Measurements from ENCODE around the gene PFDN5.
A peak's percentile ranks its signal among the peaks of the same experiment; 100 is the strongest.
"Not testable (repeated sequence)": the region's sequence is repeated elsewhere in the genome, so short reads cannot be mapped to it uniquely, and the experiment has no call there.

The PFDN5 gene

DNA sequence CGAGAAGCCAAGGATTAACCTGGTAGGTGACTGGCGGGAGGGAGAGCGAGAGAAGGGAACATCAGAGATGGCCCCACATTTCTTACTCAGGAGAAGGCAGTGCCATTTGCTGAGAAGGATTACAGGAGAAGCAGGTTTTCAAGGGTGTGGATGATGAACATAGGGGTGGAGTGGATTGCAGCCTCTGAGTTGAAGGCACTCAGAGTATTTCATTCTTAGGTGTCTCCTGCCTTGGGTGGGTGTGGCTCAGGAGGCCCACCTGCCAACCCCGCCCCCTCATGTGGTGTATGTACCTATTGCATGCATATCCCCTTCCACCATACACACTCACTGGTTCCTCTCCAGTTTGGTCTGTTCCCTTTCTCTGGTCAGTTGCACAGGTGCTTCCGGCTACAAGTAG is 20.9 kb upstream of the PFDN5 start:
- H3K4me1 Mint-ChIP-seq = peaks cover 13% of the 10 kb centered on the region
- H3K27me3 Mint-ChIP-seq = no peaks in the 10 kb centered on the region
- no peak overlapping the region for H3K27ac Mint-ChIP-seq
- H3K36me3 Mint-ChIP-seq = peaks cover 21% of the 10 kb centered on the region
- H3K4me3 Mint-ChIP-seq = no peak overlapping the region
- no peaks in the 10 kb centered on the region for H3K9me3 Mint-ChIP-seq
- ATAC-seq = no peak

DNA sequence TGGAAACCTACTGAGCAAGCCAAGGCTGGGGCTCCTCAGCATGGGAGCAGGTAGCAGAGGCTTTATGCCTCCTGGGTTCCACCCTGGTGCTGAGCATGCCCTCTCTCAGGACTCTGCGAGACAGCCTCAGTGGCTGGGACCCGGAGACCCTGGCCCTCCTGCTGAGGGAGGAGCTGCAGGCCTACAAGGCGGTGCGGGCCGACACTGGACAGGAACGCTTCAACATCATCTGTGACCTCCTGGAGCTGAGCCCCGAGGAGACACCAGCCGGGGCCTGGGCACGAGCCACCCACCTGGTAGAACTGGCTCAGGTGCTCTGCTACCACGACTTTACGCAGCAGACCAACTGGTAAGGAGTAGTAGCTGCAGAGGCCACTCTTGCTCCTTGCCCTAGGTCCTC is 18.8 kb upstream of the PFDN5 start:
- H3K36me3 Mint-ChIP-seq = peaks cover 23% of the 10 kb centered on the region
- H3K27me3 Mint-ChIP-seq = no peaks in the 10 kb centered on the region
- no peak for ATAC-seq
- no peaks in the 10 kb centered on the region for H3K9me3 Mint-ChIP-seq
- no peak overlapping the region for H3K4me3 Mint-ChIP-seq
- H3K27ac Mint-ChIP-seq = no peak overlapping the region
- no peaks in the 10 kb centered on the region for H3K4me1 Mint-ChIP-seq

DNA sequence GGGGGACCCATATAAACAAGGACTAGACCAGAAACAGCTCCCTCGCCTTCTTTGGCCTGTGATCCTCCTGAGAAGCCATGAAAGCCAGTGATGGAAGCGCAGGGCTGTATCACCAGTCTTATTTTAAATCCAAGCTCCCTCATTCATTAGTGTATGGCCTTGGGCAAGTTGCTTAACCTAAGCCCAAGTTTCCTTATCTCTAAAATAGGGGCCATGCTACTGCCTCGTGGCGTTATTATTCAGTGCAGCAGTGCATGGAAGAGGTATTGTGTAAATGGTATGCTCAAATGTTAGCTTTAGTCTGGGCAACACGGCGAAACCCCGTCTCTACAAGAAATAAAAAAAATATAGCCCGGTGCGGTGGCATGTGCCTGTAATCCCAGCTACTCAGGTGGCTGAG is 17.4 kb upstream of the PFDN5 start:
- H3K27me3 Mint-ChIP-seq = no peaks in the 10 kb centered on the region
- H3K36me3 Mint-ChIP-seq = peaks cover 32% of the 10 kb centered on the region
- no peak overlapping the region for H3K4me3 Mint-ChIP-seq

DNA sequence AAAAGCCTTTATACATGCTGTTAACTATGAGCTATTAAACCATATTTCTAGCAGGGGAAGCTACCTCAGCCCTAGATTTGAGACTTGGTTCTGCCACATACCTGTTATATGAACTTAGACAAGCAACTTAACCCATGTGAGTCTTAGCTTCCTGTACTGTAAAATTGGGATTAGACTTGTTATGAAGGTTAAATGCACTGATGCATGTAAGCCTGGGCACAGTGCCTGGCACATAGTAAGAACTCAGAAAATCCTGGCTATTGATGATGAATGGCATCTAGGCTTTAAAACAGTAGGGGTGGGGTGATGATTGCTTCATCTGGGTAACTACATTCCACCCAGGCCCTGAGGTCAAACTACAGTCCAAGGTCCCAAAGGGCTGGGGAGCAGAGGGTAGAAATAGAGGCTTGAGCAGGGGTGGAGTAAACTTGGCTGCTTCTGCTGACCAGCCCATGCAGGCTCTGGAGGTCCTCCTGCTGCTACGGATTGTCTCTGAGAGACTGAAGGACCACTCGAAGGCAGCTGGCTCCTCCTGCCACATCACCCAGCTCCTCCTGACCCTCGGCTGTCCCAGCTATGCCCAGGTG is 16.0 kb upstream of the PFDN5 start:
- no peaks in the 10 kb centered on the region for H3K9me3 Mint-ChIP-seq
- no peaks in the 10 kb centered on the region for H3K27me3 Mint-ChIP-seq
- no peak overlapping the region for H3K27ac Mint-ChIP-seq
- H3K4me3 Mint-ChIP-seq = no peak overlapping the region
- ATAC-seq = no peak
- H3K36me3 Mint-ChIP-seq = peaks cover 36% of the 10 kb centered on the region
- no peaks in the 10 kb centered on the region for H3K4me1 Mint-ChIP-seq

More for the DNA sequence above, 17.4 kb upstream of the PFDN5 start:
- Mint-ChIP-seq H3K9me3 (no peaks in the 10 kb centered on the region), H3K4me1 (no peaks in the 10 kb centered on the region), H3K27ac (no peak overlapping the region)
- ATAC-seq = no peak

DNA sequence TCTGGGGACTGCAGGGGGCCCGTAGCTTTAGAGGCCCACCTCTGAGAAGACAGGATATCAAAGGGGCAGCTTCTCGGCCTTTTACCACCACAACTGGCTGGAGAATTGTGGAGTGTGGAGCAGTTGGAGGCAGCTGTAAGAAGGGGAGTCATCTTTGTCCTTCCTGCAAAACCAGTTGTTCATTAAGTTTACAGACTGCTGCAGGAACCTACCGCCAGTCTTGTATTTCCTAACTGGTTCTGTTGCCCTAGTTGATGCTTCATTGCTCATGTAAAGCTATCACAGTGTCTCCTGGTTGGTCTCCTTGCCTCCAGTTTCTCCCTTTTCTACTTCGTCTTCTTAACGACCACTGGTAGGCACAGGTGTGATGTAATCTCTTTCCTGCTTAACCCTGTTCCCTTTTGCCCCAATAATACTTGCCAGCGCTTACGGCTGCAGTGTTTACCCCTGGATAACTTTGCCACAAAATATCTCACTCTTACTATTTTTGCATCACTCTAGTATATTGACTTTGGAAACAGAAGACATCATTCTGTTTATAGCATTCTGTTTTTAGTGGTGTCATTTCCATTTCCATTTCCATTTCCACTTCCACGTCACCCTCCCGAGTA is 15.3 kb upstream of the PFDN5 start:
- Mint-ChIP-seq H3K4me3 (no peak overlapping the region), H3K36me3 (peaks cover 30% of the 10 kb centered on the region), H3K27me3 (no peaks in the 10 kb centered on the region), H3K27ac (no peak overlapping the region), H3K4me1 (no peaks in the 10 kb centered on the region), H3K9me3 (no peaks in the 10 kb centered on the region)
- no peak for ATAC-seq

DNA sequence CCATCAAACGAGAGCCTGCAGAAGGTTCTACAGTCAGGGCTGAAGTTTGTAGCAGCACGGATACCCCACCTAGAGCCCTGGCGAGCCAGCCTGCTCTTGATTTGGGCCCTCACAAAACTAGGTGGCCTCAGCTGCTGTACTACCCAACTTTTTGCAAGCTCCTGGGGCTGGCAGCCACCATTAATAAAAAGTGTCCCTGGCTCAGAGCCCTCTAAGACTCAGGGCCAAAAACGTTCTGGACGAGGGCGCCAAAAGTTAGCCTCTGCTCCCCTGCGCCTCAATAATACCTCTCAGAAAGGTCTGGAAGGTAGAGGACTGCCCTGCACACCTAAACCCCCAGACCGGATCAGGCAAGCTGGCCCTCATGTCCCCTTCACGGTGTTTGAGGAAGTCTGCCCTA is 8.9 kb upstream of the PFDN5 start:
- Mint-ChIP-seq H3K4me1 (peaks cover 15% of the 10 kb centered on the region), H3K9me3 (no peaks in the 10 kb centered on the region), H3K27ac (peak overlapping the region; percentile 9), H3K27me3 (no peaks in the 10 kb centered on the region), H3K4me3 (no peak overlapping the region), H3K36me3 (peaks cover 42% of the 10 kb centered on the region)
- ATAC-seq = no peak

DNA sequence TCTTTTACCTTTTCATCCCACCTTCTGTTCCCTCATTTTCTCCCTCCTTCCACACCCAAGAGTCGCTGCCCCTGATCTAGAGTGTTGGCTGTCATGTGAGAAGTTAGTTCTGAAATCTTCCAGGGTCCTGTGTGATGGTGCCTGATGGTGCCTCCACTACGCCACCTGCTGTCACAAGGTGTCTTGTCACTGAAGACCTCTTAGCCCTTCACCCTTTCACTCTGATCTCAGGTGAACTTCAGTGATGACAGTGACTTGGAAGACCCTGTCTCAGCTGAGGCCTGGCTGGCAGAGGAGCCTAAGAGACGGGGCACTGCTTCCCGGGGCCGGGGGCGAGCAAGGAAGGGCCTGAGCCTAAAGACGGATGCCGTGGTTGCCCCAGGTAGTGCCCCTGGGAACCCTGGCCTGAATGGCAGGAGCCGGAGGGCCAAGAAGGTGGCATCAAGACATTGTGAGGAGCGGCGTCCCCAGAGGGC is 7.6 kb upstream of the PFDN5 start:
- H3K9me3 Mint-ChIP-seq = no peaks in the 10 kb centered on the region
- H3K4me3 Mint-ChIP-seq = no peak overlapping the region
- H3K36me3 Mint-ChIP-seq = peaks cover 42% of the 10 kb centered on the region
- peak overlapping the region; percentile 66 for H3K27ac Mint-ChIP-seq
- H3K27me3 Mint-ChIP-seq = no peaks in the 10 kb centered on the region
- peak; percentile 89 for ATAC-seq
- peaks cover 15% of the 10 kb centered on the region for H3K4me1 Mint-ChIP-seq

DNA sequence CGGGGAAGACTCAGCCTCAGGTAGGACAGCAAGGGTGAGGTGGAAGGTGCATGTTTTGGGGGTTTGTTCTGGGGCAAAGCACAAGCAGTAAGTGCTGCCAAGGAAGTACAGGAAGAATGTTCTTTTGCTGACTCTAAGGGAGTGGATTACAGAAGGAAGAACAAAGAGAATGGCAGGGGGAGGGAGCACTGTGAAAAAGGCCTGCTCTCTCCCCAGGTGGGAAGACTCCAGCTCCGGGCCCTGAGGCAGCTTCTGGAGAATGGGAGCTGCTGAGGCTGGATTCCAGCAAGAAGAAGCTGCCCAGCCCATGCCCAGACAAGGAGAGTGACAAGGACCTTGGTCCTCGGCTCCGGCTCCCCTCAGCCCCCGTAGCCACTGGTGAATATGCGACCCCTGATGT is 7.0 kb upstream of the PFDN5 start:
- no peak overlapping the region for H3K4me3 Mint-ChIP-seq
- H3K9me3 Mint-ChIP-seq = no peaks in the 10 kb centered on the region
- peaks cover 42% of the 10 kb centered on the region for H3K36me3 Mint-ChIP-seq
- ATAC-seq = no peak
- peaks cover 15% of the 10 kb centered on the region for H3K4me1 Mint-ChIP-seq
- no peaks in the 10 kb centered on the region for H3K27me3 Mint-ChIP-seq
- H3K27ac Mint-ChIP-seq = peak overlapping the region; percentile 66

DNA sequence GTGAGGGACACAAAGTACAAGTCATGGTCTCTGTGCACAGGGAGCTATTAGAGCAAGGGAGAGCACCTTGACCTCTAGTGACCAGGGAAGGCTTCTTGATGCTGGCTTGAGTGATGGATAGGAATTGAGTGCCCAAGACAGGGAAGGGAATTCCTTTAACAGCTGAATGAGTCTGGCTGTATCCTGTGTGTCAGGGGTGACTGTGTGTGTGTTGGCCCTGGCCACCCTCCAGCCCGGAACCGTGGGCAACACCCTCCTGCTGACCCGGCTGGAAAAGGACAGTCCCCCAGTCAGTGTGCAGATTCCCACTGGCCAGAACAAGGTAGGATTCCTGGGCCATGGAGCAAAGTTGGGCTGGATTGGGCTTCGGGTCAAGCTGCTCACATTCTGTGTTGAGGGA is 5.5 kb upstream of the PFDN5 start:
- Mint-ChIP-seq H3K27me3 (no peaks in the 10 kb centered on the region), H3K9me3 (no peaks in the 10 kb centered on the region), H3K4me1 (peaks cover 18% of the 10 kb centered on the region), H3K4me3 (no peak overlapping the region), H3K36me3 (peaks cover 42% of the 10 kb centered on the region), H3K27ac (no peak overlapping the region)
- ATAC-seq = no peak

DNA sequence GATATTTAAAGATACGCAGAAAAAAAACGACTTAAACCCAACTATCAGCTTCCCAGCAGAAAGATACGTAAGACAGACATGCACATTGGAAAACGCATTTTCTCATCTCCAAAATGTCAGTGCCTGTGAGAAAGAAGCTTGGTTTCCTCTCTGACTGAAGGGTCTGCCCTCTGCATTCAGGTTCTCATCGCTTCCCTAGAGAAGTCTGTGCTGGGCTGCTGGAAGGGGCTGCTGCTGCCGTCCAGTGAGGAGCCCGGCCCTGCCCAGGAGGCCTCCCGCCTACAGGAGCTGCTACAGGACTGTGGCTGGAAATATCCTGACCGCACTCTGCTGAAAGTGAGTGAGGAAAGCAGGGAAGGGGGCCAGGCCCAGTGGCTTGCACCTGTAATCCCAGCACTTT is 4.7 kb upstream of the PFDN5 start:
- Mint-ChIP-seq H3K27me3 (no peaks in the 10 kb centered on the region), H3K4me3 (no peak overlapping the region)

DNA sequence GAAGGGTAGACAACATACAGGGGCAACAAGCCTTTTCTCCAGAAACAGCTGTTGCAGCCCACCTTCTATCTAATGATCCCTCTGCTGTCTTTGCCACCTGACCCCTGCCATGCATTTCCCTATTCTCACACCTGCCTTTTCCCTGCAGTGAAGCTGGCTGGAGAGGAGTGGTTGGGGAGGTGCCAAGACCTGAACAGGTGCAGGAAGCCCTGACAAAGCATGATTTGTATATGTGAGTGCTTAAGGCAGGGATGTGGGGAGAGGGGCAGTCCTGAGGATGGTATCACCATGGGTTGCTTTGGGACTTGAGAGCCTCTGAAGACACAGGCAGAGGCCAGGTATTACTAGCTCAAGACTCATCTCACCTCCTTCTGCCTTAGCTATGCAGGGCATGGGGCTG is 2.9 kb upstream of the PFDN5 start:
- H3K9me3 Mint-ChIP-seq = no peaks in the 10 kb centered on the region
- H3K4me3 Mint-ChIP-seq = no peak overlapping the region
- peaks cover 31% of the 10 kb centered on the region for H3K4me1 Mint-ChIP-seq
- no peak overlapping the region for H3K27ac Mint-ChIP-seq
- no peaks in the 10 kb centered on the region for H3K27me3 Mint-ChIP-seq
- ATAC-seq = no peak
- H3K36me3 Mint-ChIP-seq = peaks cover 44% of the 10 kb centered on the region

More for the DNA sequence above, 4.7 kb upstream of the PFDN5 start:
- peaks cover 42% of the 10 kb centered on the region for H3K36me3 Mint-ChIP-seq
- H3K27ac Mint-ChIP-seq = no peak overlapping the region
- H3K9me3 Mint-ChIP-seq = no peaks in the 10 kb centered on the region
- peaks cover 21% of the 10 kb centered on the region for H3K4me1 Mint-ChIP-seq
- no peak for ATAC-seq

DNA sequence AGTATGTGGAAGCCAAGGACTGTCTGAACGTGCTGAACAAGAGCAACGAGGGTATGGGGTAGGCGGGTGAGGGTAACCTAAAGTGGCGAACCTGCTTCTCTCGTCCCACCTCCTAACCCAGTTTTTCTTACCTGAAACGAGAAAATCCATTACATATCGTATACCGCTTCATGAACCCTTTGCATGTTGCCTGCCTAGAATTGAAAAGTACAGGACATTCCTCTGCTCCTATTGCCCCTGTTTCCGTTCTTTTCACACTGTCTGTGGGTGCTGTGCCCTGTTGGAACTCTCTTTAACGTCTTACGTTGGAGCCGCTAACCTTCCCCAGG is 513 bp downstream of the PFDN5 start:
- H3K27me3 Mint-ChIP-seq = no peaks in the 10 kb centered on the region
- peak overlapping the region; percentile 97 for H3K4me3 Mint-ChIP-seq
- no peaks in the 10 kb centered on the region for H3K9me3 Mint-ChIP-seq
- ATAC-seq = no peak
- H3K36me3 Mint-ChIP-seq = peaks cover 51% of the 10 kb centered on the region
- H3K27ac Mint-ChIP-seq = peak overlapping the region; percentile 89
- peaks cover 56% of the 10 kb centered on the region for H3K4me1 Mint-ChIP-seq

DNA sequence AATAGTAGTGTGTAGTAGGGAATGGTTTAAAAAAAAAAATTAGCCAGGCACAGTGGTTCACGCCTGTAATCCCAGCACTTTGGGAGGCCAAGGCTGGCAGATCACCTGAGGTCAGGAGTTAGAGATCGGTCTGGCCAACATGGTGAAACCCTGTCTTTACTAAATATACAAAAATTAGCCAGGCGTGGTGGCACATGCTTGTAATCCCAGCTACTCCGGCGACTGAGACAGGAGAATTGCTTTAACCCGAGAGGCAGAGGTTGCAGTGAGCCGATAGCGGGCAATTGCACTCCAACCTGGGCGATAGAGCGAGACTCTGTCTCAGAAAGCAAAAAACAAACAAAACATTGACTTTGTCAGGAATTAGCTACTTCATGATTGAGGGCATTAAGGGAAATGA is 1.8 kb downstream of the PFDN5 start:
- H3K36me3 Mint-ChIP-seq = peaks cover 55% of the 10 kb centered on the region
- ATAC-seq, H3K9me3 Mint-ChIP-seq, H3K27me3 Mint-ChIP-seq: not testable (repeated sequence)
- H3K4me3 Mint-ChIP-seq = peak overlapping the region; percentile 97
- H3K4me1 Mint-ChIP-seq = peaks cover 68% of the 10 kb centered on the region
- peak overlapping the region; percentile 89 for H3K27ac Mint-ChIP-seq

DNA sequence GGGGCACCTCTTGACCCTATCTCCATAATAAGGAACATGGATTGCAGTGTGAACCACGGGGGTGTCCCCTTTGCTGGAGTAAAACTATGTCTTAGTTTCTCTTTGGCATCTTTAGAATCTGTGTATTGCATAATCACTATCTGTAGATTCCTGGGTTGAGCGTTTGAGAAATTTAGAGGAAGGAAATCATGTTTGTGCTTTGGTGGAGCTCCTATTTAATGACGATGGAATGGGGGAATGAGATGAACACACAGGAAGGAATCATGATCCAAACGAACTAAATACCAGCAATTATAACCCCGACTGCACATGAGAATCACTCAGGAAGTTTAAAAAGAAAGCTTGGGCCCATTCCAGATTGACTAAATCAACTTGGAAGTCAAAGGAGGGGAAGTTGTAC is 2.8 kb downstream of the PFDN5 start:
- H3K36me3 Mint-ChIP-seq = peaks cover 60% of the 10 kb centered on the region
- ATAC-seq = no peak
- H3K4me1 Mint-ChIP-seq = peaks cover 78% of the 10 kb centered on the region
- no peaks in the 10 kb centered on the region for H3K27me3 Mint-ChIP-seq
- H3K27ac Mint-ChIP-seq = peak overlapping the region; percentile 89
- no peaks in the 10 kb centered on the region for H3K9me3 Mint-ChIP-seq
- no peak overlapping the region for H3K4me3 Mint-ChIP-seq

DNA sequence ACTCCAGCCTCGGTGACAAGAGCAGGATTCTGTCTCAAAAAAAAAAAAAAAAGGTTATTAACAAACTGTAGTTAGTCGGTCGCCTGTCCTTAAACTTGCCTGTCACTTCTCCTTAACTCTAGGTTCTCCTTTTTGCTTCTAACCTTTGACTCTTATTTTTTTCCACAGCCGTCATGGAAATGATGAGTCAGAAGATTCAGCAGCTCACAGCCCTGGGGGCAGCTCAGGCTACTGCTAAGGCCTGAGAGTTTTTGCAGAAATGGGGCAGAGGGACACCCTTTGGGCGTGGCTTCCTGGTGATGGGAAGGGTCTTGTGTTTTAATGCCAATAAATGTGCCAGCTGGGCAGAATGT is 3.7 kb downstream of the PFDN5 start:
- ATAC-seq = peak; percentile 69
- H3K4me3 Mint-ChIP-seq = peak overlapping the region; percentile 88
- peaks cover 53% of the 10 kb centered on the region for H3K36me3 Mint-ChIP-seq
- H3K27ac Mint-ChIP-seq = peak overlapping the region; percentile 89
- no peaks in the 10 kb centered on the region for H3K27me3 Mint-ChIP-seq
- H3K4me1 Mint-ChIP-seq = peaks cover 80% of the 10 kb centered on the region
- no peaks in the 10 kb centered on the region for H3K9me3 Mint-ChIP-seq

DNA sequence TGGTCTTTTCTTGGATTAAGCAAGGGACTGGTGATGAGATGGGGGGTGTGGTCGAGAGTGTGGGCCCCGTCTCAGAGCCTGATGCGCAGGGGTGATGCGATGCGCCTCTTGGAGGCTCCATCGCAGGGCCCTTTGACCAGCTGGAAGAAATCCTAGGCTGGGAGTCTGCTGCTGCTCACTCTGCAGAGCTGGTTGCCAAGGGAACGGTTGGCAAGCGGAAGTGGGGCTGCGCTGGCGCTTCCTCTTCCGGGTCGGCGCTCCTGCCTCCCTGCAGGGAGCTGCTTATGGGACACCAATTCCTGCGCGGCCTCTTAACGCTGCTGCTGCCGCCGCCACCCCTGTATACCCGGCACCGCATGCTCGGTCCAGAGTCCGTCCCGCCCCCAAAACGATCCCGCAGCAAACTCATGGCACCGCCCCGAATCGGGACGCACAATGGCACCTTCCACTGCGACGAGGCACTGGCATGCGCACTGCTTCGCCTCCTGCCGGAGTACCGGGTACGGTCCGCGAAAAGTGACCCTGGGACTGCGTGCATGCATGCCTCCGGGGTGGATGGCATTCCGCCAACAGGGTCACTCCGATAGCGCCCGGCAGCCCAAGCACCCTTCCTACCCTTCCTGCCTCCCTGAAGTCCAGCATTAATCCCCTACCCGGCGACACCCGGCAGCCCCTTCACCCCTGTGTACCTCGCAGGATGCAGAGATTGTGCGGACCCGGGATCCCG is 4.3 kb downstream of the PFDN5 start, which contains the start of gene MYG1:
TSS of gene MYG1 (plus strand) at position 242 of the 727 bp plus-strand sequence. CDS start at position 285, 43 bp downstream.
- peak; percentile 87 for ATAC-seq
- H3K4me1 Mint-ChIP-seq = peaks cover 80% of the 10 kb centered on the region
- H3K9me3 Mint-ChIP-seq = no peaks in the 10 kb centered on the region
- no peaks in the 10 kb centered on the region for H3K27me3 Mint-ChIP-seq
- H3K4me3 Mint-ChIP-seq = peak within 1 kb of the TSS; percentile 88
- H3K27ac Mint-ChIP-seq = peak within 1 kb of the TSS; percentile 89
- peaks cover 53% of the 10 kb centered on the region for H3K36me3 Mint-ChIP-seq
